HG03442 (cell line): Measurements from ENCODE around the gene S100A5.
"Not testable (repeated sequence)": the region's sequence is repeated elsewhere in the genome, so short reads cannot be mapped to it uniquely, and the experiment has no call there.

Experiments used
- ATAC-seq: cut with Tn5 transposase; IDR thresholded peaks from one replicate; pipeline ENCODE4 v1.9.1; 2021; ENCODE audit warnings: mild to moderate bottlenecking, moderate library complexity; ENCODE audit not compliant: unreplicated experiment

Gene S100A5

GRCh38 chr1:153535242-153536011, 5.3 kb downstream of the S100A5 start, which contains the start of gene S100A6:
TSS of gene S100A6 (minus strand) at chr1:153535991. CDS start at chr1:153535339, 652 bp downstream.
- no peak for ATAC-seq

GRCh38 chr1:153534925-153535241, 5.9 kb downstream of the S100A5 start:
- no peak for ATAC-seq

DNA sequence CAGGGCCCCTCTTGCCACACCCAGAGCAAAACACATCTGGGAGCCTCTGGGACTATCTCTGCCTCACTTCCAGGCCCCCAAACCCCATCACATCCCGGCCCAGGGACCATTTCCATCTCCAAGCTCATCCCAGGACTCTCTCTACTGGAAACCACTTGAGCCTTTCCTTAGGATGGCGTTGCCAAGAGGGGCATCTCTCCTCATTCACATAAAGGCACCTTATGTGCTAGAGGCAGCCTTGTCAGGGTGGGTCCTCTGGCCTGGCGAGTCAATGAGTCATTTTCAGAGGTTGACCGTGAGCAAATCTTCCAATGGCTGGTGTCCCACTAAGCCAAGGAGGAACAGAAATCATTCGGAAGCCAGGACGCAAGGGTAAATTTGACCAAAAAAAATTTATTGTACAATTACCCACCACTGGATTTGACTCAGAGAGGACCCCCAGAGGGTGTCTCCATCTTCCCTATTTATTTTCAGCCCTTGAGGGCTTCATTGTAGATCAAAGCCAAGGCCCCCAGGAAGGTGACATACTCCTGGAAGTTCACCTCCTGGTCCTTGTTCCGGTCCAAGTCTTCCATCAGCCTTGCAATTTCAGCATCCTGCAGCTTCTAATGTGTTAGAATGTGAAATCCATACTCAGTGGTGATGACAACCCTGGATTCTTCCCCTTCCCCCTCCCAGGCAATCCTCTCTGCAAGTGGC, 6.4 kb downstream of the S100A5 start:
- no peak for ATAC-seq

DNA sequence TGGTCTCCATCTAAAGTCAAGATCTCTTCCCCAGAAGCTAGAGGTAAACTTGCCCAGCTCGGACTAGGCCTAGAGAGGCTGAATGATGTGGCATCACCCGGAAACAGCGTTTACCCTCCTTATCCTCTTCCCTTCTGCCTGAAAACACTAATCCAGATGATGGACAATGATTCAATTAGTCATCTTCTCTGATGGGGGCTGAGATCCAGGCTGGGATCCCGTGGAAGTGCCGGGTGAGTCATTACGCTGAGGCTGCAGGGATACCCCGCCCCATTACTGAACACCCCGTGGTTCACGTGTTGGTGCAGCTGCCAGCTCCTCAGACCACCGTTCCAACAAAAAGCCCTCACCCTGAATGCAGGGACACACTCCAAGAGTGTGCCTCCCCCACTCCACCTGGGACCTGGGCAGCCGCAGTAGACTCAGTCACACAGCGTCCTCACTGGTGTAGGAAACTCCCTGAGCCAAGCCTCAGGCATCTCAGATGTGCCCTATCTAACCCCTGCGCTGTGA, 7.0 kb downstream of the S100A5 start:
- ATAC-seq = no peak

- ATAC-seq = no peak
Measured at GRCh38 chr1:153532769-153533599, 7.8 kb downstream of the S100A5 start.

GRCh38 chr1:153532181-153532580, 8.6 kb downstream of the S100A5 start:
- no peak for ATAC-seq

DNA sequence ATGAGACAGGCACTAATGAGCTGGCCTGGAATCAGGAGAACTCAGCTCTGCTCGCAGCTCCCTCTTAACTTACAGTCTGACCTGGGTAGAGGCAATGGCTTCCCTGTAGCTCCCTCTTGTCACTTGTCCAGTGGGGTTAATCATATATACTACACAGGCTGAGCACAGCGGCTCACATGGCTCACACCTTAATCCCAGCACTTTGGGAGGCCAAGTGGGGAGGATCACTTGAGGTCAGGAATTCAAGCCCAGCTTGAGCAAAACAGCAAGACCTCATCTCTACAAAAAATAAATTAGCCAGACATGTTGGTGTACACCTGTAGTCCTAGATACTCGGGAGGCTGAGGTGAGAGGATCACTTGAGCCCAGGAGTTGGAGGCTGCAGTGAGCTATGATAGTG, 9.1 kb downstream of the S100A5 start:
- no peak for ATAC-seq

- no peak for ATAC-seq
Measured at GRCh38 chr1:153527683-153528040, 13.1 kb downstream of the S100A5 start.

DNA sequence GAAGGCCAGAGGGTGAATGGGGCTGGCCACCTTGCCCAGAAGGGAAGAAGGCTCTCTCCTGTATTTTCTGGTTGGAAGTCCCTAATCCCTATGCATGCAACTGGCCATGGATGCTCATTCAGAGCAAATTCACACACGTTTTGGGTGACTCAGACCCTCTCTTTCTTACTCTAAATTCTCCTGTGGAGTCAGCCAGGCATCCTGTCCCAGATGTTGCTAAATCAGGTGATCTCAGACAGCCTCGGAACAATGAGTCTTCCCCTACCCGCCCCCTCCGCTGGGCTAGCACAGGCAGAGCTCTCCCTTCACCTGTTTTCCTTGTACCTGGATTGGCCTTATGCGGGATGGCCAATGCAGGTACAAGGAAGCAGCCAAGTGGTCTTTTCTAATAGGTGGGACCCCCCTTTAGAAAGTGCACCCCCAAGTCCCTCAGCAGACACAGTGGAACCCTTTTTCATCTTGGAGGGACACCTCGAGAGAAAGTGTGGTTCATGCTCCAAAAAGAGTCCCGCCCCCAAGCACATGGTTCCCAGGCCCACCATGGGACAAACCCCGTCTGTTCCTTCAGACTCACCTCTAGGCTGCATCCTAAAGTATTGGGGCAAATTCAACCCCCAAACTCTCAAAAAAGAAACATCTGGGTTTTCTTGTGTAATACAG, 13.6 kb downstream of the S100A5 start:
- no peak for ATAC-seq

- no peak for ATAC-seq
Measured at GRCh38 chr1:153526132-153526543, 14.6 kb downstream of the S100A5 start.

- no peak for ATAC-seq
Measured at GRCh38 chr1:153525088-153525728, 15.5 kb downstream of the S100A5 start.

DNA sequence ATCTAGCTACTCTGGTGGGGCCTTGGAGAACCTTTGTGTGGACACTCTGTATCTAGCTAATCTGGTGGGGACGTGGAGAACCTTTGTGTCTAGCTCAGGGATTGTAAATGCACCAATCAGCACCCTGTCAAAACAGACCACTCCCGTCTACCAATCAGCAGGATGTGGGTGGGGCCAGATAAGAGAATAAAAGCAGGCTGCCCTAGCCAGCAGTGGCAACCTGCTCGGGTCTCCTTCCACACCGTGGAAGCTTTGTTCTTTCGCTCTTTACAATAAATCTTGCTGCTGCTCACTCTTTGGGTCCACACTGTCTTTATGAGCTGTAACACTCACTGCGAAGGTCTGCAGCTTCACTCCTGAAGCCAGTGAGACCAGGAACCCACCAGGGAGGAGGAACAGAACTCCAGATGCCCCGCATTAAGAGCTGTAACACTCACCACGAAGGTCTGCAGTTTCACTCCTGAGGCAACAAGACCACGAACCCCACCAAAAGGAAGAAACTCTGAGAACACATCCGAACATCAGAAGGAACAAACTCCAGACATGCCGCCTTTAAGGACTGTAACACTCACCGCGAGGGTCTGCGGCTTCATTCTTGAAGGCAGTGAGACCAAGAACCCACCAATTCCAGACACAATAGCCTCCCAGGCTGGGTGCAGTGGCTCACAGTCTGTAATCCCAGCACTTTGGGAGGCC, 18.2 kb downstream of the S100A5 start:
- ATAC-seq = not testable (repeated sequence)

- ATAC-seq = not testable (repeated sequence)
Measured at GRCh38 chr1:153521808-153522207, 18.9 kb downstream of the S100A5 start.

DNA sequence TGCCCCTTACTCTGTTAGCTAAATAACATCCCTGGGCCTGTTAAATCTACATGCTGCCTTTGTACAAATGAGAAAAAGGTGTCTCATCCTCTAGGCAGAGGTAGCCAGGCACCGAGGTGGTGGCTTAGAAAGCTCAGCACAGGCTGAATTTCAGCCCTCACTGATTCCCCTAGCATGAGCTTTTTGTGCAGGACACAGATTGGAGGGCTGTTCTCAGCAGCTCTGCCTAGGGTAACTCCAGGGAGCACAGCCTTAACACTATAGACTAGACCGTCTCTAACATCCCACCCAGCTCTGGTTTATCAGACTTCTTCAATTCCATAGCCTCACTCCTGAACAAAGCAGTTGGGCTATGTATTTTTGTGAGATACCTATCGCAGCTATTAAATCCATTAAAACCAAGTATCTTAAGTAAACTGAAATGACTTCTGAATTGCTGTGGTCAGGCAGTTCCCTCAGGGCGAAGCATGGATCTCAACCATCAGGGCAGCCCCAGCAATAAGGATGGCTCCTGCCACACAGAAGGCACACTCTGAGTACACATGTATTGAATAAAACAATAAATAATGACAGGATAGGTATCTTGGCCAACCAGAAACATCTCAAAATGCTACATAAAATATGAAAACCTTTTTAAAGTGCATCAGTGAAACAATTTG, 19.8 kb downstream of the S100A5 start:
- ATAC-seq = no peak

- ATAC-seq = not testable (repeated sequence)
Measured at GRCh38 chr1:153520137-153520691, 20.5 kb downstream of the S100A5 start.

DNA sequence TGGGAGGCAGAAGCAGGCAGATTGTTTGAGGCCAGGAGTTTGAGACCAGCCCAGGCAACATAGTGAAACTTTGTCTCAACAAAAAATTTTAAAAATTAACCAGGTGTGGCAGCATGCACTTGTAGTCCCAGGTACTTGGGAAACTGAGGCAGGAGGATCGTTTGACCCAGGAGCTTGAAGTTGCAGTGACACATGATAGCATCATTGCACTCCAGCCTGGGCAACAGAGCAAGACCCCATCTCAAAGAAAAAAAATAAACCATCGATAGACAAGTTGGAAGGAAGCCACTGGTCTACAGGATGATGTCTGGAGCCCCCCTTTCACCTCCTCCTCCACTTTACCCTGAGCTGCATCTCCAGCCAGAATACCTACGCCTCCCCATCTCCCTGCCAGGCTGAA, 21.5 kb downstream of the S100A5 start:
- no peak for ATAC-seq

GRCh38 chr1:153515504-153516394, 25.0 kb downstream of the S100A5 start:
- no peak for ATAC-seq

DNA sequence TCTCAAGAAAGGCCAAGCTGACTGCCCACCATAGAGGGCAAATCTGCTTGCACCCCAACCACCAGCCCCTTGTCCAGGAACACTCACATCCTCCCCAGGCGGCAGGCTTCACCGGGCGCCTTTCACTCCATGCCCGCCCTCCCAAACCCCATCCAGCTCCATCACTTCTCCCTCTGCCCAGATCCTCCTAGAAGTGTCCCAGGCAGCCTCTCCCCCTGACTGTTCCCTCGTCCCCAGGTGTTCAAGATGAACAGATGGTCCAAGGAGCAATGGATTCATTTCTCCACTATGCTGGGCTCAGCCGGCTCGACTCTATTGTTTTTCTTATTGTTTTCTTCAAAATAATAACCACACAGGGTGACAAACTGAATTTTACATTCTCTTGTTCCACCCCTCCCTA, 27.1 kb downstream of the S100A5 start:
- ATAC-seq = no peak
